ENCODE data around the gene HSPA12B.

GRCh38 chr20:3706774-3707507 is 25.5 kb upstream of the HSPA12B start:
- TF ChIP-seq CTCF (IDR thresholded peaks at IDR 0.05) (no peak), POLR2A (IDR thresholded peaks at IDR 0.05) (no peak), POLR2AphosphoS5 (IDR thresholded peaks at IDR 0.05) (no peak)
